Measurements from ENCODE around the gene SLC13A1.

Gene SLC13A1

DNA sequence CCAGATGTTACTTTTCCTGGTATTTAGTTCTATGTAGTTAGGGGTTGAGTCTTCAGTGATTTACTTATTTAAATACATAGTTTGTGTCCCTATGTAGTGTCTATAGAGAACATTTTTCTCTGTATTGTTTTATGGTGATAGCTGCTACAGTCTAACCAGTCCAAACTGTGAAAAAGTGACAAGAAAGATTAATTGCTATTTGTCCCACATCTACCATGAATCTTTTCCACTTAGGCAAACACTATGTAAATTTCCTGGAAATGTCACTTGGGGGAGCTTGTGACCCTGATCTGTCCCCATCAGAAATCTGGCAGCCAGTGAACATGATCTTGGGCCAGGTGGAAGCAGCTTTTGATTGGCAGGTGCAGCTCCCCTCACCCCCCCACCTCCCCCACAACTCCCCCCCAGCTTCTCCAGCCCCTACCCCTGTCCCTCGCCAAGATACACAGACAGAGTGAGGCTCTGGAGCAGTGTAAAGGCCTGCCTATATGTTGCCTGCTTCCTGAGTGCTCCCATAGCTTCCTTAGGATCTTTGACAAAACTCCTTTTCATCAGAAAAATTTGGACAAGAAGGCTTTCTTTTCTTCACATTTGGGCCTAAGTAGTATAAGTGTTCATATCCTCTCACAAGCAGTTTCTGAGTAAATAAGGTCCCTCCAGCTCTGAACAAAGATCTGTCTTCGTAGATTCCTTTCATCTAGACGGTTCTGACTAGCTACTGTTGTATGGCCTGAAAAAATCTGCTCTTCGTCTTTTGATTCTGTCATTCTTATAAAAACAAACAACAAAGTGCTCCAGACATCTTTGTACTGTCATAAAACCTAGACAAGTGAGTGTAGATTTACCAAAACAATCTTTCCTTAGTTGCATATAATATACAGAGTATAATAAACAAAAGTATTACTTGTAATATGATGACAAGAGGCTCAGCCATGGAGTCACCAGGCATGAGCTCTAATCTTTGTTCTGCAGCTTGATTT, 31.5 kb upstream of the SLC13A1 start:
- H3K9me3 ChIP-seq (replicated peaks in 1 of 2; ENCODE audit: control insufficient read depth in 2 of 2, insufficient read depth in 1 of 2, low read depth in 1 of 2, low read length in 2 of 2): peaks cover 0 to 2% of the 10 kb centered on the region in 2 donors
- H4K91ac ChIP-seq (ENCODE audit: low read depth, low read length, poor library complexity): no peak overlapping the region
- H2BK5ac ChIP-seq (ENCODE audit: low read length): no peak overlapping the region
- H2BK12ac ChIP-seq (ENCODE audit: low read length): no peak overlapping the region
- no peak overlapping the region for H3K4me2 ChIP-seq (ENCODE audit: insufficient read depth, low read length, poor library complexity, severe bottlenecking)
- no peak overlapping the region for H3K27ac ChIP-seq (replicated peaks; ENCODE audit: low read length)
- H3K4me3 ChIP-seq (ENCODE audit: low read length in 2 of 2): no peak overlapping the region
- H2BK15ac ChIP-seq (ENCODE audit: low read length): no peak overlapping the region
- peaks cover 2 to 5% of the 10 kb centered on the region in 2 donors for H3K4me1 ChIP-seq (ENCODE audit: control insufficient read depth in 2 of 2, insufficient read depth in 1 of 2, low read depth in 1 of 2, low read length in 2 of 2)
- no peak overlapping the region for H3K4ac ChIP-seq (ENCODE audit: low read length)
- H3K79me1 ChIP-seq (ENCODE audit: low read depth, low read length): no peaks in the 10 kb centered on the region
- H2AK5ac ChIP-seq (ENCODE audit: low read depth, low read length): no peak overlapping the region
- no peak overlapping the region for H3K23ac ChIP-seq (ENCODE audit: low read depth, low read length, poor library complexity)
- H2AFZ ChIP-seq (ENCODE audit: low read length): peak overlapping the region; percentile 73
- no peaks in the 10 kb centered on the region for H3K27me3 ChIP-seq (ENCODE audit: control insufficient read depth in 3 of 3, insufficient read depth in 3 of 3, low read depth in 1 of 3, low read length in 3 of 3)
- H3K36me3 ChIP-seq (replicated peaks in 1 of 2; ENCODE audit: control insufficient read depth in 2 of 2, insufficient read depth in 2 of 2, low read length in 2 of 2): no peaks in the 10 kb centered on the region
- H4K8ac ChIP-seq (ENCODE audit: low read depth, low read length): no peak overlapping the region
- no CpG with 5 or more reads among the region's 4 CpGs for WGBS, 2 donors (ENCODE audit: extremely low coverage in 2 of 2, insufficient read length in 2 of 2, insufficient replicate concordance in 1 of 2)
- no peak overlapping the region for H3K9ac ChIP-seq (ENCODE audit: low read depth, low read length, poor library complexity)
- no peak overlapping the region for H3K14ac ChIP-seq (ENCODE audit: low read length)
- DNase-seq (ENCODE audit: low spot score): no peak
- no peak overlapping the region for H2BK120ac ChIP-seq (ENCODE audit: low read depth, low read length)
- no peak overlapping the region for H3K18ac ChIP-seq (ENCODE audit: low read length)

GRCh38 chr7:123230603-123231002, 30.8 kb upstream of the SLC13A1 start:
- Histone ChIP-seq H2BK15ac (ENCODE audit: low read length) (no peak overlapping the region), H3K36me3 (replicated peaks in 1 of 2; ENCODE audit: control insufficient read depth in 2 of 2, insufficient read depth in 2 of 2, low read length in 2 of 2) (no peaks in the 10 kb centered on the region), H3K18ac (ENCODE audit: low read length) (no peak overlapping the region), H3K9me3 (replicated peaks in 1 of 2; ENCODE audit: control insufficient read depth in 2 of 2, insufficient read depth in 1 of 2, low read depth in 1 of 2, low read length in 2 of 2) (peaks cover 0 to 2% of the 10 kb centered on the region in 2 donors), H3K79me1 (ENCODE audit: low read depth, low read length) (no peaks in the 10 kb centered on the region), H3K4me1 (ENCODE audit: control insufficient read depth in 2 of 2, insufficient read depth in 1 of 2, low read depth in 1 of 2, low read length in 2 of 2) (peaks cover 2 to 5% of the 10 kb centered on the region in 2 donors), H2BK5ac (ENCODE audit: low read length) (no peak overlapping the region), H3K4me3 (ENCODE audit: low read length in 2 of 2) (peak overlapping the region in 1 of 2 donors; percentile 3), H2AFZ (ENCODE audit: low read length) (no peak overlapping the region), H3K4me2 (ENCODE audit: insufficient read depth, low read length, poor library complexity, severe bottlenecking) (no peak overlapping the region), H4K8ac (ENCODE audit: low read depth, low read length) (no peak overlapping the region), H3K27ac (replicated peaks; ENCODE audit: low read length) (no peak overlapping the region), H2AK5ac (ENCODE audit: low read depth, low read length) (no peak overlapping the region), H3K27me3 (ENCODE audit: control insufficient read depth in 3 of 3, insufficient read depth in 3 of 3, low read depth in 1 of 3, low read length in 3 of 3) (no peaks in the 10 kb centered on the region), H3K4ac (ENCODE audit: low read length) (no peak overlapping the region), H2BK120ac (ENCODE audit: low read depth, low read length) (no peak overlapping the region), H3K9ac (ENCODE audit: low read depth, low read length, poor library complexity) (peak overlapping the region; percentile 30), H3K23ac (ENCODE audit: low read depth, low read length, poor library complexity) (no peak overlapping the region), H2BK12ac (ENCODE audit: low read length) (no peak overlapping the region), H4K91ac (ENCODE audit: low read depth, low read length, poor library complexity) (no peak overlapping the region), H3K14ac (ENCODE audit: low read length) (no peak overlapping the region)
- no peak for DNase-seq (ENCODE audit: low spot score)
- WGBS, 2 donors (ENCODE audit: extremely low coverage in 2 of 2, insufficient read length in 2 of 2, insufficient replicate concordance in 1 of 2): no CpG with 5 or more reads among the region's 11 CpGs

DNA sequence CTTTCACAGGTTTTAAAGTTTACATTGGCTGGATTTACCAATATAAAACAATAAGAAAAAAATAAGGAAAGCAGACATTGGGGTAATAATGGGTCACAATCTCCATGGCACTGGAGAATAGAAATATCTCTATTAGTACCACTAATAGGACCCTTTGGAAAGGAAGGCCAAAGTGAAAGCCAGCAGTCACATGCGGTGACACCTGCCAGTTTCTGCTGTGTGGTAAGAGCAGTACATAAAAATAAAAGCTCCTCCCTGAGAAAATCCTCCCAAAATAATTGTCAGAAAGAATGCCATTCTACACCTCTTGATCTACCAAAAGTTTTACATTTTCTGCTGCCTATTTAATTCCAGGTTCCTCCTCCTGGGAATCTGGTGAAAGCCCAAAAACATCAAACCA, 30.4 kb upstream of the SLC13A1 start:
- Histone ChIP-seq H3K4me2 (ENCODE audit: insufficient read depth, low read length, poor library complexity, severe bottlenecking) (no peak overlapping the region), H3K27me3 (ENCODE audit: control insufficient read depth in 3 of 3, insufficient read depth in 3 of 3, low read depth in 1 of 3, low read length in 3 of 3) (no peaks in the 10 kb centered on the region), H3K79me1 (ENCODE audit: low read depth, low read length) (no peaks in the 10 kb centered on the region), H3K18ac (ENCODE audit: low read length) (no peak overlapping the region), H3K4me1 (ENCODE audit: control insufficient read depth in 2 of 2, insufficient read depth in 1 of 2, low read depth in 1 of 2, low read length in 2 of 2) (peaks cover 2 to 5% of the 10 kb centered on the region in 2 donors), H2AK5ac (ENCODE audit: low read depth, low read length) (no peak overlapping the region), H3K36me3 (replicated peaks in 1 of 2; ENCODE audit: control insufficient read depth in 2 of 2, insufficient read depth in 2 of 2, low read length in 2 of 2) (no peaks in the 10 kb centered on the region), H4K91ac (ENCODE audit: low read depth, low read length, poor library complexity) (no peak overlapping the region), H3K14ac (ENCODE audit: low read length) (no peak overlapping the region), H3K4me3 (ENCODE audit: low read length in 2 of 2) (no peak overlapping the region), H3K9me3 (replicated peaks in 1 of 2; ENCODE audit: control insufficient read depth in 2 of 2, insufficient read depth in 1 of 2, low read depth in 1 of 2, low read length in 2 of 2) (peaks cover 0 to 2% of the 10 kb centered on the region in 2 donors), H4K8ac (ENCODE audit: low read depth, low read length) (no peak overlapping the region), H3K23ac (ENCODE audit: low read depth, low read length, poor library complexity) (no peak overlapping the region), H3K4ac (ENCODE audit: low read length) (no peak overlapping the region), H2BK12ac (ENCODE audit: low read length) (no peak overlapping the region), H3K9ac (ENCODE audit: low read depth, low read length, poor library complexity) (no peak overlapping the region), H3K27ac (replicated peaks; ENCODE audit: low read length) (no peak overlapping the region), H2BK15ac (ENCODE audit: low read length) (no peak overlapping the region), H2AFZ (ENCODE audit: low read length) (no peak overlapping the region), H2BK120ac (ENCODE audit: low read depth, low read length) (no peak overlapping the region), H2BK5ac (ENCODE audit: low read length) (no peak overlapping the region)
- no CpG with 5 or more reads among the region's 1 CpG for WGBS, 2 donors (ENCODE audit: extremely low coverage in 2 of 2, insufficient read length in 2 of 2, insufficient replicate concordance in 1 of 2)
- DNase-seq (ENCODE audit: low spot score): no peak

DNA sequence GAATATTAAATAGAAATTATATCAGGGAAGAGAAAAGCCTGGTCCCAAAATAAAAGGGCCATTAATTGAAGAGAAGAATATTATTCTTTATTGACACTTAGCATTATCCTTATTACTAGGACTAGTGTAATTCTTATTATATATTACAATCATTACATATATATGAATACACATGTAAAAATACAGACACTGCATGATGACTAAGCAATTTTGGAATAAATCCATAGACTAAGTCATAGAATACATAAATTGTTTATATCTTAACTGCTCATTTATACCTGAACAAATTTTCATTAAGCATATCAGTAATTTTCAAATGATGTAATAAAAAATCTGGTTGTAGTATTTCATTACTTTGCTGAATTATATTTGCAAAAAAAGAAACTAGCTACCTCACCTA, 29.7 kb upstream of the SLC13A1 start:
- Histone ChIP-seq H3K9me3 (replicated peaks in 1 of 2; ENCODE audit: control insufficient read depth in 2 of 2, insufficient read depth in 1 of 2, low read depth in 1 of 2, low read length in 2 of 2) (peaks cover 0 to 2% of the 10 kb centered on the region in 2 donors), H3K9ac (ENCODE audit: low read depth, low read length, poor library complexity) (no peak overlapping the region), H4K91ac (ENCODE audit: low read depth, low read length, poor library complexity) (no peak overlapping the region), H3K23ac (ENCODE audit: low read depth, low read length, poor library complexity) (no peak overlapping the region), H3K36me3 (replicated peaks in 1 of 2; ENCODE audit: control insufficient read depth in 2 of 2, insufficient read depth in 2 of 2, low read length in 2 of 2) (no peaks in the 10 kb centered on the region), H3K14ac (ENCODE audit: low read length) (no peak overlapping the region), H3K4me1 (ENCODE audit: control insufficient read depth in 2 of 2, insufficient read depth in 1 of 2, low read depth in 1 of 2, low read length in 2 of 2) (peaks cover 2 to 5% of the 10 kb centered on the region in 2 donors), H2BK5ac (ENCODE audit: low read length) (no peak overlapping the region), H3K4me3 (ENCODE audit: low read length in 2 of 2) (no peak overlapping the region), H3K4ac (ENCODE audit: low read length) (no peak overlapping the region), H3K4me2 (ENCODE audit: insufficient read depth, low read length, poor library complexity, severe bottlenecking) (no peak overlapping the region), H2BK120ac (ENCODE audit: low read depth, low read length) (no peak overlapping the region), H2AK5ac (ENCODE audit: low read depth, low read length) (no peak overlapping the region), H3K18ac (ENCODE audit: low read length) (no peak overlapping the region), H2BK15ac (ENCODE audit: low read length) (no peak overlapping the region), H2BK12ac (ENCODE audit: low read length) (no peak overlapping the region), H3K27me3 (ENCODE audit: control insufficient read depth in 3 of 3, insufficient read depth in 3 of 3, low read depth in 1 of 3, low read length in 3 of 3) (peaks cover 0 to 2% (median 0%) of the 10 kb centered on the region in 3 experiments), H2AFZ (ENCODE audit: low read length) (no peak overlapping the region), H3K79me1 (ENCODE audit: low read depth, low read length) (no peaks in the 10 kb centered on the region), H4K8ac (ENCODE audit: low read depth, low read length) (no peak overlapping the region), H3K27ac (replicated peaks; ENCODE audit: low read length) (no peak overlapping the region)
- no peak for DNase-seq (ENCODE audit: low spot score)

Measured in neuronal stem cell (in vitro differentiated cells).